NOMO-1 treated with DMSO at 0.1 percent for 48 hours (cell line): ENCODE data around the gene UNC13B.
A peak's percentile ranks its signal among the peaks of the same experiment; 100 is the strongest.
"Not testable (repeated sequence)": the region's sequence is repeated elsewhere in the genome, so short reads cannot be mapped to it uniquely, and the experiment has no call there.

Experiments
- DNase-seq: peaks from one replicate; lab custom pipeline; 2025; ENCODE audit not compliant: unreplicated experiment; lab: John Stamatoyannopoulos, UW

The UNC13B gene

DNA sequence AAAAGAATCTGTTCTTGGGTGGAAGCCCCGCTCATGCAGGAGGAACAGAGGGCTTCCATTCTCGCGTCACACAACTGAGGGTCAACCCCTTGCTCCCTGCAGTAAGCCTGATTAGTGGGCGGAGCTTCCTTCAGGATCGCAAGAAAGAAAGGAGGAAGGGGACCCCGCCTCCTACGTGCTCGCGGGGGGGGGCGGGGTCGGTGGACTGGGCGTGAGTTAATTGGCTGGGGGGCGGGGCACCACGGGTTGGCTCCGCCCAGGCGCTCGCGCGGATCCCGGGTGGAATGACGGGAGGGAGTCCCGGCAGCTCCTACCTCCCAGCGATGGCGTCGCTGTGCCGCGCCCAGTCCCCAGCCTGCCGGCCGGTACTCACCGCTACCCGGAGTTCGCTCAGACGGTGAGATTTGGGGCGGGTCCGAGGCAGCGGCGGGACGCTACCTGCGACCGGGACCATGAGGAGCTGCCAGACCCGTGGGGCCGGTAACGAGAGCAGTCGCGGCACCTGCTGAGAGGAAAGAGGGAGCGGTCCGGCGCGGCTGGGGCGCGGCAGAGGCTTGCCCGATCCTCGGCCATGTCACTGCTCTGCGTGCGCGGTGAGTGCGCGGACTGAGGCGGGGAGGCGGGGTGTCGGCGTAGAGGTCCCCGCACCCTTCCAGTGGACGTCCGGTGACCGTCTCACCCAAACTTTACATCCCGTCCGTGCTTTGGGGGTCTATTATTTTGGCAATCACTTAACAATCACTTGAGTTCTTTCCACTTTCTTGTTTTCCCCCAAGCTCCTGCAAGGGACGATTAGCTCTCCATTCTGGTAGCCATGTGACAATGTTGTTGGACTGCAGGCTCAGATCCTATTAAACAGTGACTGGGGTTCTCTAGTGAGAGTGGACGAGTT, at the start of gene UNC13B:
TSS of gene UNC13B (plus strand) at position 297 of the 892 bp plus-strand sequence. CDS start at position 572, 275 bp downstream.
- peak; percentile 87 for DNase-seq

DNA sequence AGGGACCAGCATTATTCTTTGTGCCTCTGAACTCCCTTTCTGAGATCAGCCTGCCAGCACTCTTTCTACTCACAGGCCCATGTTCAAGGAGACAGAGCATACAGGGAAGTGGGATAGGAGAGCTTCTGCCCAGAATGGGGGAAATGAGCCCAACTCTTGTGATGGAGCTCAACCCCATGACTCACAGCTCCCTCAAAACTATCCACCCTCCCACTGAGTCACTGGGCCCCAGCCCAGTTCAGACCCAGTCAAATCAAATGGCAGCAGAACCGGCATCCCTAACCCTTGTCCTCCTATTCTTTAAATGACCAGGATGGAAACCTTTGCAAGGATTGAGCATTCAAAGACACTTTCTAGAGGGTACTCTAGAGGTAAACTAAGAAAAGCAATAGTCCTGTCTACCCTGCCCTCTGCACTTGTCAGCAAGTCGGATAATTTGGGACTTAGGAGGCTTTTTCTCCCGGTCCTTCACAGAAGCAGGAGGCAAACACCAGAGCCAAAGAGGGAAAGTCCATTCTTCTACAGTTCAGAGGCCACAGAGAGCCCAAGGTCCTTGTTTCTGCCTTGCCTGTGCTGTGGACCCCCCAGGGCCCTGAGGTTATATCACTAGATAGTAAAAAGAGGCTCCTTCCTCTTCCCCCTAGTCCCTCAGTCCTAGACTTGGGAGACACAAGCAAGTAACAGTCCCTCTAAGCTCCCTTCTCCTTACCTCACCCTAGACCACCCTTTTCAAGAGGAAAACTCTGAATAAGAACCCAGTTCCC, 49.4 kb upstream of the UNC13B start:
- peak; percentile 32 for DNase-seq

DNA sequence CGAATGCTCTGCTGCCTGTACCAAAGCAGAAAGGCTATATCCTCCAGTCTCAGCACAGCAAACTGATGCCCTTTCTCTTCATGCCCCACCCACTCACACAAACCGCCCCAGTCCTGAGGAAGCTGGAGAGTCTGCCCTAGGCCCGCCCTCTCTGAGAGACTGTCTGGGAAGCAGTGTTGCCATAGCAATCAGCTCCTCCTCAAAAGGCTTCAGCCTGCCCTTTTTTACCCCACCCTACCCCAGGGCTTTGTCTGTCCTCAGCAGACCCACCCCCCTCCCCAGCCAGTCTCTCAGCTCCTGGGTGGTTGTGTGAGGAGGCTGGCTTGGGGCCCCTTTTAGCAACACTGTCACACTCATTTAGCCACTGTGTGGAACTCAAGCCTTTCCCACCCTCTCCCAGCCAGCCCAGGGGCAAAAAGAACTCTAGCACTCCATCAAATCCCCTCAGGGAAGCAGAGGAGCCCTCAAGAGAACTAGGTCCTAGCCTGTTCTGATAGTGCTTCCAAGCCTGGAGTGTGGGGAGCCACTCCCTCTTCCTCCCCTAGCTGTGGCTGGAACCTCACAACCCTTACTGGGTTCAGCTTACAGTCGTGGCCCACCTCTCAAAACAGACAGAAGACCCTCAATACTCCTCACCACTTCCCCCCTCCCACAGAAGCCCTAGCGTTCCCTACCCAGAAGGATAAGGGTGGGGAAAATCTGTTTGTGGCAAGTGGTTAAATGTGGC, 47.5 kb upstream of the UNC13B start:
- peak; percentile 93 for DNase-seq

DNA sequence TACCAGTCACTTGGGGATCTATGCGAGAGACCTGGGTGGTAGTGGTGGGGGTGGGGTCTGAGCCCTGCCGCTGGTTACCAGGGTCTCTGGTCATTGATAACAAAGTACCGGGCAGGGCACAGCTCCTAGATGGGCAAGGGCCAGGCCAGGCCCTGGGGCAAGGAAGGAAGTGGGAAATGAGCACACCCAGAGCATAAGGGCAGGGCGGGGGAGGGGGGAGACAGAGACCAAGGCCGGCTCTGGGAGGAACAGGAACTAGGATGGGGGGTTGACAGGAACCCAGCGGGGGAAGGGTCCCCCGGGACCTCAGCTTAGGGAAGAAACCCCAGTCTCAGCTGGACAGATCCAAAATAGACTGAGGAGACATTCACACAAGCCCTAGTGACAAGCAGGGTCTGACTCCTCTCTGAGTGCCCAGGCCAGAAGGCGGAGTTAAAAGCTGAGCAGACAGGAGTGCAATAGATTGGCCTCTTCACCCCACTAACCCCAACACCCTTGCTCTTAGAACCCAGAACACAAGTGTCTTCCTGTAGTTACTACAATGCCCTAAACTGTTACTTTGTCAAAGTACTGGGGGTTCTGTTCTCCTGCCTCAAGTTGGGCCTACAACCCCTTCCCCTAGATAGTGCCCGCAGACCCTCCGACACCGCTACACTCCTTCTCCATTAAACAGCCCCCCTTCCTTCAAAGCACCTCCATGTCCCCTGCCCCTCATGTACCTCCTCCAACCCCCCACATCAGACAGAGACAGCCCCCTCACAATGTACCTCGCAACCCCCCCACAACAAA, 46.8 kb upstream of the UNC13B start:
- peak; percentile 84 for DNase-seq

DNA sequence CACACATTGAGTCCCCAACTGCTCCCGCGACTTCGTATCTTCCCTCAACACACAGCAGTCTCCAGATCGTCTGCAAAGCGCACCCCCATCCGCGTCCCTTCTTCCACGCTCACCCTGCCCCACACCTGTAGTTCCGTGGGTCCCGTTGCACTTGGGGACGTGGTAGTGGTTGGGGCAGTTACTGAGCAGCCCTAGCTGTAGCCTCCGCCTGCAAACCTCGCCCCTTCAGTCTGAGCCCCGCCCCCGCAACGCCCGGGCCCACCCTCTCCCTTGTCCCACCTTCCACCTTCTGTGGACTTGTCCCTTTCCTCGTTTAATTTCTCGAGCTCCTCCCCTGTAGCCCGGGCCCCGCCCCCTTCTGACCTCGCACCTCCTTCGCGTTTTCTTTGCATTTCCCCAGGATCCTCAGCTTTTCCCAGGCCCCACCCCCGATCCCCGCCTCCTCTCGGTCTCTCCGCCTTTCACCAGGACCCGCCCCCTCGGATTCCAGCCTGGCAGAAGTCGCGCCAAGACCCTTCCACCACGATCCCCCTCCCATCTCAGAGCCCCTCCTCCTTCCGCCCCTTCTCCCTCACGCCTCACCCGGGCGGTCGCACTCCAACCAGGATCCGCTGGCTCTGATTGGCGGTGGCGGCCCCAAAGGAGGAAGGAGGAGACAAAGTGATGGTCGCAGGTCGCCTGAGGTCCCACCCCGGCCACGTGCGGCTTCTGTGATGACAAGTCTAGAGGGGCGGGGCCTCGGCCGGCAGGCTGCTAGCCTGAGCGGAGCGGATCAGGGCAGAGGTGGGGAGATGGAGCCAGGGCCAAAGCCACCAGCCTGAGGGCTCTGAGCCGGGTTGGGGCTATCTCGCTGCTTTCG, 45.9 kb upstream of the UNC13B start, which contains the start of gene ATOSB:
TSS of gene ATOSB (minus strand) at position 183 of the 859 bp plus-strand sequence. CDS start 7,588 bp downstream, outside the sequence.
- DNase-seq: peak; percentile 100

DNA sequence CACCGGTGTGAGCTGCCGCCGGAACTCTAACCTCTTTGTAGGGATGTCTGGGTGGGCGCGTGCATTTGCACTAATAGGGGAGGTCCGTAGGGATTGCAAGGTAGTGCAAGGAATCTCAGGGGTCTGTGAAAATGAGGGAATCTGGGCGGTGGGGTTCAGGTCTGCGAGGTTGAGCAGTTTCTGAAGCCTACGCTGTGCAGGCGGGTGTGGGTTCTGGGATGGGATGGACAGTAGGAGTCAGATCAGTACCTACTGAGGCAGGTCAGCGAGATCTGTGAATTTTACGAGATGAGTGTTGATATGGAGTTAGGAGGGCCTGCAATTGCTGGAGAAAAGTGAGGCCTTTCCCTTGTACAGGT, 45.3 kb upstream of the UNC13B start:
- DNase-seq: no peak

DNA sequence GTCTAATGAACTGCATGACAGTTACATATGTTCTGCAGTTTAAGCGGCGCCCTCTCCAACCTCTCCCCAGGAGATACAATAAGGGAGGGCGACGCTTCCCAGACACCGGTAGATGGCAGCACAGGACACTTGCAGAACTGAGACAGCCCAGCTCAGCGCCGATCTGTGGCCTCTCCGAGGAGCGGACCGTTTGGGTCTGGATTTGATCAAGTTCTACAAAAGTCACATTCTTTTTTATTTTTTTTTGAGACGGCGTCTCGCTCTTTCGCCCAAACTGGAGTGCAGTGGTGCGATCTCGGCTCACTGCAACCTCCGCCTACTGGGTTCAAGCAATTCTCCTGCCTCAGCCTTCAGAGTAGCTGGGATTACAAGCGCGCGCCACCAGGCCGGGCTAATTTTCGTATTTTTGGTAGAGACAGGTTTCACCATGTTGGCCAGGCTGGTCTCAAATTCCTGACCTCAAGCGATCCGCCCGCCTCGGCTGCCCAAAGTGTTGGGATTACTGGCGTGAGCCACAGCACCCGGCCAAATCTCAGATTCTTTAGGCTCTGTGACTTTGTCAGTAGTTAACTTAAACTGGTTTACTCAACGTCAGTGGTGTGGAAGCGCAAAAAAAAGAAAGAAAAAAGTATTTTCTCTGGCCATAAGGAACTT, 44.8 kb upstream of the UNC13B start:
- DNase-seq: peak; percentile 97

DNA sequence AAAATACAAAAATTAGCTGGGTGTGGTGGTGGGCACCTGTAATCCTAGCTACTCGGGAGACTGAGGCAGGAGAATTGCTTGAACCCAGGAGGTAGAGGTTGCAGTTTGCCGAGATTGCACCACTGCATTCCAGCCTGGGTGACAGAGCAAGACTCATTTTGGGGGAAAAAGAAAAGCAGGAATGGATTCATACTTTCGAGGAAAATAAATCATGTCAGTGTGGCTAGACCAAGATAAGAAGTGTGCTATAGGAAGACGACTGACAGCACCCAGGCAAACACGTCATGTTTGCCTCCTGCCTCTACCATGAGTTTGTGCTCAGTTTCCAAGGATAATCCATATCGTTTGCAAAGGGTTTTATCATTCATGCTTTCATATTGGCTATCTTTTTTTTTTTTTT, 26.9 kb upstream of the UNC13B start:
- DNase-seq: no peak

DNA sequence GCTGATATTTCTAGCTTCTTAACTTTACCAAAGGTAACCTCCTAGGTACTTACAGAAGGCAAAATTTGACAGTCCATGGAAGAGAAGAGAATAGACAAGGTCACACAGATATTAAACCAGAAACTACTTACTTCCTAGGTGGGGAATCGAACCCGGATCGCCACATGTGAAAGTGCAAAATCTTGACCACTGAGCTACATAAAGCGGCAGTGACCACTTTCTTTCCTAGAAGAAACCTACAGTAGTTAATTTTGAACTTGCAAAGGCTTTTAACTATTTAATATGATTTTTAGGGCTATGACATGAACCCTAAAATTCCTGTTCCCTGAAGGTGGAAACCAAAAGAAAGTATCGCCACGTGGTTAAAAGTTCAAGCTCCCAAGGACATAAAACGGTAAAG, 25.8 kb upstream of the UNC13B start:
- no peak for DNase-seq

DNA sequence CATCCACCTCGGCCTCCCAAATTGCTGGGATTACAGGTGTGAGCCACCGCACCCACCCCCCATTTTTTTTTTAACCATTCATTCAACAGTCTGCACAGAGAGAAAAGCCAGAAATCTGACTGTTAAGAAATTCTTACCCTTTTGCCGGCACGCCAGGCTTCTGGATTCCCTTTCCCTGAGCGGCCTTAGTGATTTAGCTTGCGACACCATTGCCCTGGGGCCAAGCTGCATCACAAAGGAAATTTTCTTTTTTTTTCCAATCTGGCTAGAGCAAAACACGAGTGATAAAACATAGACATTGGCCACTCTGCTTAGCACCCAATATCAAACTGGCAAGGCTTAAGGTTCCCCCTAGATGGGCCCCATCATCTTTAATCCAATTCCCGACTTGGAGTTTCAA, 24.9 kb upstream of the UNC13B start:
- DNase-seq: no peak

DNA sequence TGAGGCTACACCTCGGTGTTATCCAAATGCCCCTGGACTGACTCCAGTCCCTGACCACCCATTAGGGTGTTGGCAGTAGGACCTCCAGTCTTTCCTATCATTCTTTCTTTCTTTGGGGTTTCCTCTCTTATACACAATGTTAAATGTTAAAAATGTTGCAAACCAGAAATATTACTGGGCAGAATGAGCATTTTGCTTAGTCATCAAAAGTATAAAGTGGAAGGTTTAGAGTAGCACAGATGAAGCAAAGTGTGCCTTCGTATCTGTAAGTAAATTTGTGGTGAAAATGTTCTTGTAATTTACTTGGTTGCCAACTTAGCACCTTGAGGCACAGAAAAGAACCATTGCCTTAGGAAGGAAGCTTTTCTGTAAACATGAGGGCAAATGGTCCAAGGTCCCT, 21.7 kb upstream of the UNC13B start:
- DNase-seq: no peak

DNA sequence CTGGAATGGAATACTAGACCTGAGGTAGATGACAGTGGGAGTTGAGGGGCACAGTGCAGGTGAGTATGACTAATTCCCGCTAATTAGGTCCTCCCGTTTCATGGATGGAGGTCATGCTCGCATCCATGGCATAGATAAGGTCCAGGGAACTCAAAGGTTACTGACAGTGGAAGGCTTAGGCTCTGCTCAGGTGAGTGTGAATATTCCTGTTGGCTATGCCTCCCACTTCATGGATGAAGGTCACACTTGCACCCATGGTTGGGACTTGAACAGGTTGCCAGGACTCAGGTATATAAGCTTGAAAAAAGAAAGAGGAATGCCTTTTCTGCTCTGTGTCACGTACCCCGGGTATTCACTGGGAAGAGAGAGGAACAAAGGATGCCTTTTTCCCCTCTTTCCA, 19.8 kb upstream of the UNC13B start:
- no peak for DNase-seq

DNA sequence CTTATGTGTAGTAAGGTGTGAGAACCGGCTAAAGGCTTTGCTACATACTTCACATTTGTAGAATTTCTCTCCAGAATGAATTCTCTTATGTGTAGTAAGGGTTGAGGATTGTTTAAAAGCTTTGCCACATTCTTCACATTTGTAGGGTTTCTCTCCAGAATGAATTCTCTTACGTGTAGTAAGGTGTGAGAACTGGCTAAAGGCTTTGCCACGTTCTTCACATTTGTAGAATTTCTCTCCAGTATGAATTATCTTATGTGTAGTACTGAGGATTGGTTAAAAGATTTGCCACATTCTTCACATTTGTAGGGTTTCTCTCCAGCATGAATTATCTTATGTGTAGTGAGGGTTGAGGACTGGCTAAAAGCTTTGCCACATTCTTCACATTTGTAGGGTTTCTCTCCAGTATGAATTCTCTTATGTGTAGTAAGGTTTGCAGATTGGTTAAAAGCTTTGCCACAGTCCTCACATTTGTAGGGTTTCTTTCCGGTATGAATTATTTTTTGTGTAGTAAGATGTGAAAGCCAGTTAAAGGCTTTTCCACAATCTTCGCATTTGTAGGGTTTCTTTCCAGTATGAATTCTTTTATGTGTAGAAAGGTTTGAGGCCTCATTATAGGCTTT, 13.8 kb upstream of the UNC13B start:
- DNase-seq: not testable (repeated sequence)

DNA sequence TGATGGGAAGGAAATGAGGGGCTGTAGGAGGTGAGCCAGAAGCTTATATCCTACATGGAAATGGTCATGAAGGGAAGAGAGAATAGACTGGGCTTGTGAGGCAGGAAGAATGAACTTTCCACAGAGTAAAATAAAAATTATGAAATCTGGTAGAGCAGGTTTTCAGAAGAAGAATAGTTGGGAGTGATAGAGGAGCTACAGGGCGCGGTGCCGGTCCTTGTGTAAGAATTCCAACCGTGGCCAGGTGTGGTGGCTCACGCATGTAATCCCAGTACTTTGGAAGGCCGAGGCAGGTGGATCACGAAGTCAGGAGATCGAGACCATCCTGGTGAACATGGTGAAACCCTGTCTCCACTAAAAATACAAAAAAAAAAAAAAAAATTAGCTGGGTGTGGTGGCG, 8.9 kb upstream of the UNC13B start:
- DNase-seq: no peak

DNA sequence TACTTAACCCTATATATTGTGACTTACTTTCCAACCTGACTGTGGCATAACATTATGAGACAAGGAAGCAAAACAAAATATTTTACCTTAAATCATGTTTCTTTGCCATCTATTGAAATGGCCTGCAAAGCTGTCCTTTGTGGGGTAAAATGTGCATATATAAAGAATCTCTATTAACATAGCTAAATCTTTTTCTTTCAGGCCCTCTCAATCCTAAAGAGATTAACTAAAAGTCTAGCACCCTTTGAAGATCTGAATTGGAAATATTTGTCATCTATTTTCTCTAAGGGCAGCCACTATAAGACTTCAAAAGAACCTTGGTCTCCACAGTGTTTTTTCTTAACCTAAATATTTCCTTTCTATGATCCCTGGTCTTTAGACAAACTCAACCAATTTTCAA, 5.0 kb upstream of the UNC13B start:
- no peak for DNase-seq

DNA sequence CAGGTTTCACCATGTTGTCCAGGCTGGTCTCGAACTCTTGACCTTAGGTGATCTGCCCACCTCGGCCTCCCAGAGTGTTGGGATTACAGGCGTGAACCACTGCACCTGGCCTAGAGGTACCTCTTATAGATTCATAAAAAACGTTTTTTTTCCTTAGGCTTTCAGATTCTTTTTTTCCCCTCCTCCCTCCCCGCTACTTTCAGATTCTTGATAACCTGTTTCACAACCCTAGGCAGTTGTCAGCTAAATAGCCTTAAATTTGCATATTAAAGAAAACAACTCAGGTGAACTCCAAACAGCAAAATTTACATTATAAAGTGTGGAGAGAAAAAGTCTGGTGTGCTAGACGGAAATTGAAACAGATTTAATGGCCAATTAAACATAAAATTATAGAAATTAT, 4.0 kb upstream of the UNC13B start:
- DNase-seq: not testable (repeated sequence)

DNA sequence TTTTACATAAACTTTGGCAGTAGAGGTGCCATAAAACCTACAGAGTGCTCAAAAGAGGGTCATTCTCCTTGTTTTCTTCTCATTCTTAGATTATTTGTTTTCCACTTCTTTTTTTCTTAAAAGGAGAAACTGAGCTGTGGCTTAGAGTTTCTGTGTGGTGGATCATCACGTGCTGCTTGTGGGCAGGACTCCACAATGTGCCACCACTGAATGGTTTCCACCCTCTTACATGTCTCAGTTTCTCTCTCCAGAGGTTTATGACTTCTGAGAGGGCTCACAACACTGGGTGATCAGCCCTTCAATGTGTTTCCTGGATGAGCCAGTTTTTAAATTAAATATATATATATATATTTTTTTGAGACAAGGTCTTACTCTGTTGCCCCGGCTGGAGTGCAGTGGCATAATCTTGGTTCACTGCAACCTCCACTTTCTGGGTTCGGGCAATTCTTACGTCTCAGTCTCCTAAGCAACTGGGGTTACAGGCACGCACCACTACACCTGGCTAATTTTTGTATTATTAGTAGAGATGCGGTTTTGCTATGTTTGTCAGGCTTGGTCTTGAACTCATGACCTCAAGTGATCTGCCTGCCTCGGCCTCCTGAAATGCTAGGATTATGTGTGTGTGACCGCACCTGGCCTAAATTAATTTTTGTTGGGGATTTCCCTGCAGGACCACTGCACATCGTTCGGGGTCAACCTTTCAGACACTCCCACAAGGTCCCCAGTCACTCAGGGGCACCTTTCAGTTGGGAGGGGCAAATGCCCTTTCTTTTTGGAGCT, 3.1 kb upstream of the UNC13B start:
- no peak for DNase-seq
